Suprapubic skin (tissue), 4 donors: Measurements from ENCODE around the gene TRRAP. TPM values are rescaled to one million over a fixed set of nuclear protein-coding genes. Genes with fewer than 3 reads are reported as not detected.

Source experiments
- DNase-seq, 2 donors: peaks; one replicate each; pipeline ENCODE4 v3.0.0-alpha.2; 2019; ENCODE audit warnings: low spot score in 2 of 2
- H3K27ac ChIP-seq: fragments of 200-600 bp; sonication (generic); one replicate; pipeline ENCODE4 v1.5.1; 2019
- H3K27me3 ChIP-seq: fragments of 200-600 bp; sonication (generic); one replicate; pipeline ENCODE4 v1.5.1; 2019
- H3K36me3 ChIP-seq: fragments of 200-600 bp; sonication (generic); one replicate; pipeline ENCODE4 v1.5.1; 2019
- H3K4me1 ChIP-seq: fragments of 200-600 bp; sonication (generic); one replicate; pipeline ENCODE4 v1.5.1; 2019
- H3K4me3 ChIP-seq: fragments of 200-600 bp; sonication (generic); one replicate; pipeline ENCODE4 v1.5.1; 2019; ENCODE audit warnings: mild to moderate bottlenecking
- H3K9me3 ChIP-seq: fragments of 200-600 bp; sonication (generic); one replicate; pipeline ENCODE4 v1.5.1; 2019
- CTCF ChIP-seq, 2 donors: fragments of 200-600 bp in 1 of 2; fragments of 450-650 bp in 1 of 2; sonication (generic) in 1 of 2; IDR thresholded peaks; one replicate each; pipeline ENCODE4 v1.5.1; 2016 to 2019; ENCODE audit warnings: antibody characterized with exemption in 2 of 2, mild to moderate bottlenecking in 1 of 2, moderate library complexity in 1 of 2
- EP300 ChIP-seq: sonication (generic); formaldehyde crosslinking; IDR thresholded peaks from one replicate; pipeline ENCODE4 v1.6.1; 2017; ENCODE audit warnings: antibody characterized with exemption
- POLR2A ChIP-seq, 2 donors: fragments of 450-650 bp; IDR thresholded peaks; one replicate each; pipeline ENCODE4 v1.6.1; 2017; ENCODE audit warnings: antibody characterized with exemption in 2 of 2, mild to moderate bottlenecking in 2 of 2, moderate library complexity in 2 of 2
- POLR2AphosphoS5 ChIP-seq, 3 donors: sonication (generic); formaldehyde crosslinking; IDR thresholded peaks; one replicate each; pipeline ENCODE4 v1.6.1; 2017; ENCODE audit warnings: antibody characterized with exemption in 3 of 3
- WGBS: methylation state at CpG from one replicate; pipeline ENCODE4 v1.1.5; 2018; 5-methylcytosine and 5-hydroxymethylcytosine counted together
- total RNA-seq, 4 donors: library from RNA; depleted of rRNA; stranded (reverse); fragments of >200 nt; gene quantifications; one replicate each; pipeline ENCODE4 v1.1.0, GENCODE V29; 2016

TRRAP gene
- total RNA-seq, 4 donors from 2014 or later, result 46.2 to 97.1 (median 65.7) TPM

GRCh38 chr7:99019523-99020412 lies 141.4 kb downstream of the TRRAP start:
- Histone ChIP-seq H3K9me3 (no peaks in the 10 kb centered on the region), H3K36me3 (peaks cover 12% of the 10 kb centered on the region), H3K27me3 (no peaks in the 10 kb centered on the region), H3K27ac (no peak overlapping the region), H3K4me3 (no peak overlapping the region), H3K4me1 (peaks cover 27% of the 10 kb centered on the region)
- 78% methylated on average over 12 of the region's 12 CpGs for WGBS
- TF ChIP-seq EP300 (no peak), POLR2A (IDR thresholded peaks at IDR 0.05) (no peak), POLR2AphosphoS5 (IDR thresholded peaks at IDR 0.05) (no peak), CTCF (IDR thresholded peaks at IDR 0.05) (no peak)
- peak; percentile 31 to 40 for DNase-seq

GRCh38 chr7:99020413-99020715 lies 142.0 kb downstream of the TRRAP start:
- H3K36me3 ChIP-seq, result peaks cover 6% of the 10 kb centered on the region
- no peak overlapping the region for H3K27ac ChIP-seq
- H3K27me3 ChIP-seq, result no peaks in the 10 kb centered on the region
- DNase-seq, result no peak
- peaks cover 31% of the 10 kb centered on the region for H3K4me1 ChIP-seq
- WGBS, result 67% methylated on average over 3 of the region's 3 CpGs
- H3K9me3 ChIP-seq, result no peaks in the 10 kb centered on the region
- TF ChIP-seq POLR2AphosphoS5 (IDR thresholded peaks at IDR 0.05), result no peak
- TF ChIP-seq CTCF (IDR thresholded peaks at IDR 0.05), result no peak
- no peak for TF ChIP-seq EP300
- no peak for TF ChIP-seq POLR2A (IDR thresholded peaks at IDR 0.05)
- H3K4me3 ChIP-seq, result no peak overlapping the region

GRCh38 chr7:99021941-99022560 lies 143.7 kb downstream of the TRRAP start:
- TF ChIP-seq POLR2A (IDR thresholded peaks at IDR 0.05) (no peak), CTCF (IDR thresholded peaks at IDR 0.05) (no peak), EP300 (no peak), POLR2AphosphoS5 (IDR thresholded peaks at IDR 0.05) (no peak)
- no peak overlapping the region for H3K4me3 ChIP-seq
- H3K27me3 ChIP-seq, result no peaks in the 10 kb centered on the region
- no peaks in the 10 kb centered on the region for H3K9me3 ChIP-seq
- 54% methylated on average over 3 of the region's 3 CpGs for WGBS
- H3K4me1 ChIP-seq, result peaks cover 31% of the 10 kb centered on the region
- peak in 1 of 2 donors; percentile 25 for DNase-seq
- H3K36me3 ChIP-seq, result no peaks in the 10 kb centered on the region
- peak overlapping the region; percentile 19 for H3K27ac ChIP-seq

GRCh38 chr7:99024066-99024465 lies 145.7 kb downstream of the TRRAP start:
- H3K9me3 ChIP-seq, result no peaks in the 10 kb centered on the region
- H3K4me1 ChIP-seq, result peaks cover 31% of the 10 kb centered on the region
- no peak for DNase-seq
- H3K36me3 ChIP-seq, result peaks cover 16% of the 10 kb centered on the region
- no peak for TF ChIP-seq POLR2A (IDR thresholded peaks at IDR 0.05)
- TF ChIP-seq EP300, result no peak
- no peak for TF ChIP-seq POLR2AphosphoS5 (IDR thresholded peaks at IDR 0.05)
- no peak for TF ChIP-seq CTCF (IDR thresholded peaks at IDR 0.05)
- no peaks in the 10 kb centered on the region for H3K27me3 ChIP-seq
- H3K27ac ChIP-seq, result peak overlapping the region; percentile 61
- no peak overlapping the region for H3K4me3 ChIP-seq

GRCh38 chr7:99027241-99027640 lies 148.9 kb downstream of the TRRAP start:
- WGBS, result 77% methylated on average over 3 of the region's 3 CpGs

More at GRCh38 chr7:99027241-99027640, 148.9 kb downstream of the TRRAP start:
- peaks cover 40% of the 10 kb centered on the region for H3K4me1 ChIP-seq
- H3K9me3 ChIP-seq, result no peaks in the 10 kb centered on the region
- TF ChIP-seq CTCF (IDR thresholded peaks at IDR 0.05), result no peak
- no peak for TF ChIP-seq POLR2A (IDR thresholded peaks at IDR 0.05)
- TF ChIP-seq POLR2AphosphoS5 (IDR thresholded peaks at IDR 0.05), result no peak
- no peak for TF ChIP-seq EP300
- DNase-seq, result no peak
- no peak overlapping the region for H3K27ac ChIP-seq
- peaks cover 48% of the 10 kb centered on the region for H3K36me3 ChIP-seq
- H3K4me3 ChIP-seq, result no peak overlapping the region
- no peaks in the 10 kb centered on the region for H3K27me3 ChIP-seq
